ENCODE measurements around the gene CBX1. TPM values are rescaled to one million over a fixed set of nuclear protein-coding genes. Genes with fewer than 3 reads are reported as not detected.

Gene CBX1
- total and polyA plus RNA-seq, 2 experiments from 2014 or later = 38.3 to 102 TPM

DNA sequence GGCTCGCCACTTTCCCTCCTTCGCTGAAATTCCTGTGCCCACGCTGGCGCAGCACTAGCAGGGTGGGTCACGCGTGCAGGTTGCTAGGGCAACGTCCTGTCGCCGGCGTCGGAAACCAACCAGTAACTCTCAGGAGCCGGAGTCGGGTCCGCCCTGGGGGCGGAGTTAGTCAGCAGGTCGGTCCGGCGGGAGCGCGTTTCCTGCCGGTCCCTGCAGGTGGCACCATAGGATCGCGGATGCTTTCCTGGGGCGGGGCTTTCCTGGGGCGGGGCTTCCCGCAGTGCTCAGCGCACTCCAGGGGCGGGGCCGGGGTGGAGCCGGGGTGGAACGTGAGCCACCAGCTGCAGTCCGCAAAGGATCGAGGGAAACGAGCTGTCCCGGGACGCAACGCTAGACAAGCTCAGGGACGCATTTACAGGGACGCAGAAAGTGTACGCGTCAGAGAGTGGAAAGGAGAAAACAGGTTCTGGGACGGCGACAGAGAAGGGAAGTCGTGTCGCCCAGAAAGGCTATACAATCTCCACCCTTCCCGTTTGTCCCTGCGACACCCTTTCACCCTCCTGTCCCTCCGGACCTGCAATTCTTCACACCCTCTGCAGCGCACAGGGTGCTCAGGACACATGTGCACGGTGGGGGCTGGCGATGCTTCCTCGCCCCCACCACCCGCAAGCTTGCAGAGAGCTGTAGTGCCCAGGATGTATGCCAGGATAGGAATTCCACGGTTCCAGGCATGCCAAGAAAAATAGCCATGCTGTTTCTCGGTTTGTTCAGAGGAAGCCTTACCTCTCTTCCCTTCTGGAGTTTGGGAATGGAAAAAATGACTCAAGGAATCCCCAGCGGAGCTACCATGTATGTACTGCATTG, 76.0 kb downstream of the CBX1 start:
- no peaks in the 10 kb centered on the region for H3K36me3 ChIP-seq
- H3K27me3 ChIP-seq = peaks cover 16% of the 10 kb centered on the region
- H3K4me3 ChIP-seq = peak overlapping the region; percentile 28
- no peaks in the 10 kb centered on the region for H3K9me3 ChIP-seq (ENCODE audit: low read depth)
- TF ChIP-seq, protein P1, sequence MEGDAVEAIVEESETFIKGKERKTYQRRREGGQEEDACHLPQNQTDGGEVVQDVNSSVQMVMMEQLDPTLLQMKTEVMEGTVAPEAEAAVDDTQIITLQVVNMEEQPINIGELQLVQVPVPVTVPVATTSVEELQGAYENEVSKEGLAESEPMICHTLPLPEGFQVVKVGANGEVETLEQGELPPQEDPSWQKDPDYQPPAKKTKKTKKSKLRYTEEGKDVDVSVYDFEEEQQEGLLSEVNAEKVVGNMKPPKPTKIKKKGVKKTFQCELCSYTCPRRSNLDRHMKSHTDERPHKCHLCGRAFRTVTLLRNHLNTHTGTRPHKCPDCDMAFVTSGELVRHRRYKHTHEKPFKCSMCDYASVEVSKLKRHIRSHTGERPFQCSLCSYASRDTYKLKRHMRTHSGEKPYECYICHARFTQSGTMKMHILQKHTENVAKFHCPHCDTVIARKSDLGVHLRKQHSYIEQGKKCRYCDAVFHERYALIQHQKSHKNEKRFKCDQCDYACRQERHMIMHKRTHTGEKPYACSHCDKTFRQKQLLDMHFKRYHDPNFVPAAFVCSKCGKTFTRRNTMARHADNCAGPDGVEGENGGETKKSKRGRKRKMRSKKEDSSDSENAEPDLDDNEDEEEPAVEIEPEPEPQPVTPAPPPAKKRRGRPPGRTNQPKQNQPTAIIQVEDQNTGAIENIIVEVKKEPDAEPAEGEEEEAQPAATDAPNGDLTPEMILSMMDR (IDR thresholded peaks at IDR 0.05; ENCODE audit: low read depth, low read length) = peak; percentile 69
- no peak overlapping the region for H3K27ac ChIP-seq
- peaks cover 3% of the 10 kb centered on the region for H3K4me1 ChIP-seq (ENCODE audit: low read depth)
- DNase-seq (ENCODE audit: low read depth in 1 of 2, low spot score in 1 of 2) = peak; percentile 97 to 98

DNA sequence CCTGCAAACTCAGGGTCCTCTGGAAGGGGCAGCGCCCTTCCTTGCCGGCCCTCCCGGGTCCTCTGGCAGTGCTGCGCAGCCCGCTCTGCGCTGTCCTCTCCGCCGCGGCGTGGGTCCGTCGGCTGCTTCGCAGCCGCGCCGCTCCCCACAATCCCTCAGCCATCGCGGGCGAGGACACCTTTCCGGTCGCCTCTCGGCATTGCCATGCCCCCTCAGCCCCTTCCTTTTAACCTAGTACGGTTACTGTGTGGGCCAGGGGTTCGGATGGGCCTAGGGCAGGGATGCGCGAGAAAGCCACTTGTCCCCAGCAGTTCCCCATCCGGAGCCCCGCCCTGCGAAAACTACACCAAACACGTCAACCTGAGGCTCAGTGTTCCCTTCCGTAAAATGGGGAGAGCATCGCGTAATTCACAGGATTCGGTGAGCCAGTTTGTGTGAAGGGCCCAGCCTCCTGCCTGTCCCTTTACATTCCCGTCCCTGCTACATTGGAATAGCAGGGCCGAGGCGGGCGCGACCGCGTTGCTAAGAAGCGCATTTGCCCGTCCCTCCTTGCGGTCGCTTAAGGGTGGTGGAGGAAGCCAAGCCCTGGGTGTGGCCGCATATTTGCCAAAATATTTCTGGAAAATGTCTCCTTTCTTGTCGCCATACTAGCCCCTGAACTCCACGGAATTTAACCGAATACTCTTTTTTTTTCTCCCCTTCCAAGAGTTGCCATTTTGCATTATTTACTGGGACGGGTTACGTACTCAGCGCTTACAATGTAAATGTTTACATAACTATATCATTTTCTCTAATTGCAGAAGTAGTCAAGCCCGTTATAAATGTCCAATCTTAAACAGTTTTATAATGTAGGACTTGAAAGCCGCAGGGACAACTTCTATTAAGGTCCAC, 76.9 kb downstream of the CBX1 start:
- peaks cover 3% of the 10 kb centered on the region for H3K4me1 ChIP-seq (ENCODE audit: low read depth)
- peaks cover 16% of the 10 kb centered on the region for H3K27me3 ChIP-seq
- H3K4me3 ChIP-seq = peak overlapping the region; percentile 21
- TF ChIP-seq, protein P1 (IDR thresholded peaks at IDR 0.05; ENCODE audit: low read depth, low read length) = no peak
- no peaks in the 10 kb centered on the region for H3K36me3 ChIP-seq
- no peak overlapping the region for H3K27ac ChIP-seq
- peak; percentile 38 to 43 for DNase-seq (ENCODE audit: low read depth in 1 of 2, low spot score in 1 of 2)
- no peaks in the 10 kb centered on the region for H3K9me3 ChIP-seq (ENCODE audit: low read depth)

DNA sequence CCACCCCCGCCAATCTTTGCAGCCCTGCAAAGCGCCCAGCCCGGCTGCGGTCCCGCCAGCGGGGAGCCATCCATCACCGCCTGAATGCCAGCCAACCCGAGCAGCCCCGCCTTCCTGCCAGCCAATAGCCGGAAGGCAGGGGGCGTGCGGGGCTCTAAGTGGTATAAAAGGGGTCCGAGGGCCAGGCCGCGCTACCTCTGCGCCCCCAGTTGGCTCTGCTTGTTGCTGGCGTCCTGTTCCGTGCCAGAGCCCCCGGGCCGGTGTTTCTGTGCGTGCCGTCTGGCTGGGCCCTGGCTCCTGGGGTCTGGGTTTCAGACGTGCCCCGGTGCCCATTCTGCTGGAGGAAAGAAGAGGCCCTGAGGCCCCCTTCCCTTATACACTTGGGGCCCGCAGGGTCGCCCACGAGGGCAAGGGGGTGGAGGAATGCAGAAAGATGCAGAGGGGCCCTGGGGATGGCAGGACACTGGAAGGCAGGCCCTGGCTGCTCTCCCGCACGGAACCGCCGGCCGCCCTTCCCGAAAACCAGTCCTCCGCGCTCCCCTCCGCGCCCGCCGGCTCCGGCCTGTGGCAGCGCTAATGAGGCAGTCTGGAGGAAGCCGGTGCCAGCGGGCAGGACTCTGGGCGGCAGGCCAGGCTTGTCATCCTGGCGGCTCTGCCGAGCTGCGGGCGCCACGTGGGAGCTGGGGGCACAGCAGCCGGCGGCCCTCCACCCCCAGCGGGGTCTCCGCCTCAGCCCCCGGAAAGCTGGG, 77.7 kb downstream of the CBX1 start:
- DNase-seq (ENCODE audit: low read depth in 1 of 2, low spot score in 1 of 2) = peak; percentile 65 to 82
- TF ChIP-seq, protein P1 (IDR thresholded peaks at IDR 0.05; ENCODE audit: low read depth, low read length) = peak; percentile 30

DNA sequence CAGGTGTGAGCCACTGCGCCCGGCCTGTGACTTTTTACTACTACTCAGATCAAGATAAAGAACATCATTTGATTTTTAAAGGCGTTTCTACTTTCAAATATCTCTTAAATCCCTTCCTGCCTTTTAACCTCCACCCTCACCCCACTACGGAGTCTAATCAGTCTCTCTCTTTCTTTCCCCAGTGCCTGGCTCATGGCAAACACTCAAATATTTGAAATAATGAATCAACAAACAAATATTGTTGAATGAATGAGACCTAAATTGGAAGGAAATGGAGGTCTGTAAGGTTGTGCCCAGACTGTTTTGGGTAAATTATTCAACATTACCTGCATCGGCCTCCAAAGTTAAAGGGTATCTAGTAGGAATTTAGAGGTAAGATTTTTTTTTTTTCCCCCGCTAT, 78.4 kb downstream of the CBX1 start:
- Histone ChIP-seq H3K27me3 (peaks cover 16% of the 10 kb centered on the region), H3K36me3 (no peaks in the 10 kb centered on the region), H3K4me3 (peak overlapping the region; percentile 21), H3K4me1 (ENCODE audit: low read depth) (peaks cover 3% of the 10 kb centered on the region), H3K9me3 (ENCODE audit: low read depth) (no peaks in the 10 kb centered on the region), H3K27ac (no peak overlapping the region)
- DNase-seq (ENCODE audit: low read depth in 1 of 2, low spot score in 1 of 2) = no peak
- TF ChIP-seq, protein P1 (IDR thresholded peaks at IDR 0.05; ENCODE audit: low read depth, low read length) = no peak

More for the DNA sequence above, 77.7 kb downstream of the CBX1 start:
- H3K4me3 ChIP-seq = peak overlapping the region; percentile 21
- peaks cover 16% of the 10 kb centered on the region for H3K27me3 ChIP-seq
- H3K9me3 ChIP-seq (ENCODE audit: low read depth) = no peaks in the 10 kb centered on the region
- H3K27ac ChIP-seq = no peak overlapping the region
- no peaks in the 10 kb centered on the region for H3K36me3 ChIP-seq
- H3K4me1 ChIP-seq (ENCODE audit: low read depth) = peaks cover 3% of the 10 kb centered on the region

DNA sequence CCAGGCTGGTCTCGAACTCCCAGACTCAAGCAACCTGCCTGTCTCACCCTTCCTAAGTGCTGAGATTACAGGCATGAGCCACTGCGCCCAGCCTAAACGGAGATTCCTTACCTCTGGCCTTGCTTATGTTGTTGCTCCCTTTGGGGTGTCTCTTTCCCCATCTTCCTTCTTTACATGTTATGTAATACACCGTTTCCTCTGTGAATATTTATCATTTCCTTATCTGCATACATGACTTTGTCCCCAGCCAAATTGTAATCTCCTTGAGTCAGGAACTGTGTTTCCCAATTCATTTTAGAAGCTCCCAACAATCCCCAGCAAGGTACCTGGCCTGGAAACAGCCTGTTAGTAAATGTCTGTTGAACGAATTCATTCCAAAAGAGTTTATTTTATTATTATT, 79.3 kb downstream of the CBX1 start:
- H3K36me3 ChIP-seq = no peaks in the 10 kb centered on the region
- TF ChIP-seq, protein P1 (IDR thresholded peaks at IDR 0.05; ENCODE audit: low read depth, low read length) = no peak

More for the DNA sequence above, 79.3 kb downstream of the CBX1 start:
- Histone ChIP-seq H3K4me3 (no peak overlapping the region), H3K9me3 (ENCODE audit: low read depth) (no peaks in the 10 kb centered on the region), H3K27ac (no peak overlapping the region), H3K27me3 (peaks cover 16% of the 10 kb centered on the region), H3K4me1 (ENCODE audit: low read depth) (peaks cover 12% of the 10 kb centered on the region)
- DNase-seq (ENCODE audit: low read depth in 1 of 2, low spot score in 1 of 2) = no peak

All from cardiac muscle cell (in vitro differentiated cells and primary cell).